Skeletal muscle tissue (tissue), 4 donors: ENCODE measurements around the gene CTNNA3. TPM values are rescaled to one million over a fixed set of nuclear protein-coding genes. Genes with fewer than 3 reads are reported as not detected.

ENCODE experiments used
- H3K27ac ChIP-seq: one replicate; pipeline ENCODE4 v1.7.0; 2013; ENCODE audit warnings: mild to moderate bottlenecking, low read depth, low read length, inconsistent platforms
- H3K27me3 ChIP-seq, 3 donors: one replicate each; pipeline ENCODE4 v1.7.0; 2013; ENCODE audit warnings: low read length in 3 of 3; ENCODE audit not compliant: control insufficient read depth in 3 of 3, insufficient read depth in 3 of 3
- H3K36me3 ChIP-seq, 3 donors: one replicate each; pipeline ENCODE4 v1.7.0; 2013; ENCODE audit warnings: low read length in 3 of 3; ENCODE audit not compliant: control insufficient read depth in 3 of 3, insufficient read depth in 3 of 3
- H3K4me1 ChIP-seq, 3 donors: one replicate each; pipeline ENCODE4 v1.7.0; 2013; ENCODE audit warnings: low read length in 3 of 3, mild to moderate bottlenecking in 3 of 3; ENCODE audit not compliant: control insufficient read depth in 3 of 3, insufficient read depth in 3 of 3
- H3K4me3 ChIP-seq, 3 donors: one replicate each; pipeline ENCODE4 v1.7.0; 2013; ENCODE audit warnings: low read length in 3 of 3
- H3K9ac ChIP-seq, 3 donors: one replicate each; pipeline ENCODE4 v1.7.0; 2013; ENCODE audit warnings: low read length in 3 of 3, mild to moderate bottlenecking in 3 of 3, moderate library complexity in 2 of 3, low read depth in 1 of 3
- H3K9me3 ChIP-seq, 3 donors: one replicate each; pipeline ENCODE4 v1.7.0; 2013; ENCODE audit warnings: low read length in 3 of 3; ENCODE audit not compliant: control insufficient read depth in 3 of 3
- total RNA-seq: library from RNA; depleted of rRNA; stranded (reverse); fragments of >200 nt; gene quantifications from one replicate; pipeline ENCODE4 v1.2.3, GENCODE V29; 2014
- donor health status: Osteomylitis.

The CTNNA3 gene
- total RNA-seq, 1 donor from 2014 or later = 24.0 TPM

GRCh38 chr10:66838656-66839055 lies 857.3 kb downstream of the CTNNA3 start:
- Histone ChIP-seq H3K4me3 (no peak overlapping the region), H3K27ac (no peak overlapping the region), H3K36me3 (no peaks in the 10 kb centered on the region), H3K9me3 (no peaks in the 10 kb centered on the region), H3K9ac (no peak overlapping the region), H3K4me1 (peaks cover 7 to 13% (median 7%) of the 10 kb centered on the region in 3 donors), H3K27me3 (no peaks in the 10 kb centered on the region)

GRCh38 chr10:66837990-66838389 lies 858.0 kb downstream of the CTNNA3 start:
- Histone ChIP-seq H3K36me3 (no peaks in the 10 kb centered on the region), H3K27ac (no peak overlapping the region), H3K4me3 (no peak overlapping the region), H3K9ac (no peak overlapping the region), H3K9me3 (no peaks in the 10 kb centered on the region), H3K27me3 (no peaks in the 10 kb centered on the region), H3K4me1 (peaks cover 7 to 13% (median 7%) of the 10 kb centered on the region in 3 donors)

- no peaks in the 10 kb centered on the region for H3K9me3 ChIP-seq
- no peaks in the 10 kb centered on the region for H3K36me3 ChIP-seq
- H3K9ac ChIP-seq = no peak overlapping the region
- H3K4me1 ChIP-seq = peaks cover 7 to 13% (median 7%) of the 10 kb centered on the region in 3 donors
- no peaks in the 10 kb centered on the region for H3K27me3 ChIP-seq
- H3K27ac ChIP-seq = no peak overlapping the region
- no peak overlapping the region for H3K4me3 ChIP-seq
Measured at GRCh38 chr10:66837335-66837734, 858.7 kb downstream of the CTNNA3 start.

- Histone ChIP-seq H3K9me3 (no peaks in the 10 kb centered on the region), H3K4me1 (peaks cover 7 to 13% (median 7%) of the 10 kb centered on the region in 3 donors), H3K27me3 (no peaks in the 10 kb centered on the region), H3K9ac (no peak overlapping the region), H3K36me3 (no peaks in the 10 kb centered on the region), H3K4me3 (no peak overlapping the region), H3K27ac (no peak overlapping the region)
Measured at GRCh38 chr10:66836771-66837170, 859.2 kb downstream of the CTNNA3 start.

- Histone ChIP-seq H3K4me3 (no peak overlapping the region), H3K36me3 (no peaks in the 10 kb centered on the region), H3K9ac (no peak overlapping the region), H3K27me3 (no peaks in the 10 kb centered on the region), H3K4me1 (peaks cover 7 to 13% (median 7%) of the 10 kb centered on the region in 3 donors), H3K9me3 (no peaks in the 10 kb centered on the region), H3K27ac (no peak overlapping the region)
Measured at GRCh38 chr10:66836057-66836456, 859.9 kb downstream of the CTNNA3 start.

- Histone ChIP-seq H3K9me3 (no peaks in the 10 kb centered on the region), H3K4me1 (peaks cover 7 to 13% (median 7%) of the 10 kb centered on the region in 3 donors), H3K4me3 (no peak overlapping the region), H3K27me3 (no peaks in the 10 kb centered on the region), H3K27ac (no peak overlapping the region), H3K36me3 (no peaks in the 10 kb centered on the region), H3K9ac (no peak overlapping the region)
Measured at GRCh38 chr10:66835400-66835799, 860.6 kb downstream of the CTNNA3 start.

- Histone ChIP-seq H3K4me3 (no peak overlapping the region), H3K9ac (no peak overlapping the region), H3K36me3 (no peaks in the 10 kb centered on the region), H3K9me3 (no peaks in the 10 kb centered on the region), H3K27me3 (no peaks in the 10 kb centered on the region), H3K27ac (no peak overlapping the region), H3K4me1 (peaks cover 7 to 13% (median 7%) of the 10 kb centered on the region in 3 donors)
Measured at GRCh38 chr10:66834802-66835201, 861.2 kb downstream of the CTNNA3 start.

- Histone ChIP-seq H3K27ac (no peak overlapping the region), H3K36me3 (no peaks in the 10 kb centered on the region), H3K27me3 (no peaks in the 10 kb centered on the region), H3K4me1 (peaks cover 7 to 14% (median 7%) of the 10 kb centered on the region in 3 donors), H3K9ac (no peak overlapping the region), H3K4me3 (no peak overlapping the region), H3K9me3 (no peaks in the 10 kb centered on the region)
Measured at GRCh38 chr10:66833861-66834260, 862.1 kb downstream of the CTNNA3 start.

GRCh38 chr10:66832781-66833422 lies 863.1 kb downstream of the CTNNA3 start:
- H3K9me3 ChIP-seq = no peaks in the 10 kb centered on the region
- no peak overlapping the region for H3K9ac ChIP-seq
- no peak overlapping the region for H3K4me3 ChIP-seq
- no peaks in the 10 kb centered on the region for H3K36me3 ChIP-seq
- no peaks in the 10 kb centered on the region for H3K27me3 ChIP-seq
- peaks cover 3 to 22% (median 7%) of the 10 kb centered on the region in 3 donors for H3K4me1 ChIP-seq
- no peak overlapping the region for H3K27ac ChIP-seq

- Histone ChIP-seq H3K4me3 (no peak overlapping the region), H3K27me3 (no peaks in the 10 kb centered on the region), H3K9ac (no peak overlapping the region), H3K9me3 (no peaks in the 10 kb centered on the region), H3K36me3 (no peaks in the 10 kb centered on the region), H3K27ac (no peak overlapping the region), H3K4me1 (peaks cover 0 to 18% (median 6%) of the 10 kb centered on the region in 3 donors)
Measured at GRCh38 chr10:66828957-66829356, 867.0 kb downstream of the CTNNA3 start.
